ENCODE measurements around the gene PPDPF. TPM values are rescaled to one million over a fixed set of nuclear protein-coding genes. Genes with fewer than 3 reads are reported as not detected.

Gene PPDPF
- polyA plus RNA-seq, 1 donor, result 234 TPM

GRCh38 chr20:63551068-63551467 is 30.5 kb downstream of the PPDPF start:
- WGBS (ENCODE audit: insufficient coverage, low lambda C conversion rate), result no CpG with 5 or more reads among the region's 9 CpGs

GRCh38 chr20:63552481-63553249 is 32.1 kb downstream of the PPDPF start:
- H3K4me1 ChIP-seq (ENCODE audit: control insufficient read depth, insufficient read depth, low read length), result peaks cover 4% of the 10 kb centered on the region
- WGBS (ENCODE audit: insufficient coverage, low lambda C conversion rate), result no CpG with 5 or more reads among the region's 15 CpGs
- no peak overlapping the region for H3K4me3 ChIP-seq (ENCODE audit: low read length)
- H3K27me3 ChIP-seq (ENCODE audit: control insufficient read depth, insufficient read depth, low read length), result peaks cover 50% of the 10 kb centered on the region
- H3K27ac ChIP-seq (ENCODE audit: low read length), result no peak overlapping the region
- H3K36me3 ChIP-seq (ENCODE audit: control insufficient read depth, insufficient read depth, low read length), result no peaks in the 10 kb centered on the region
- peaks cover 15% of the 10 kb centered on the region for H3K9me3 ChIP-seq (ENCODE audit: control insufficient read depth, low read depth, low read length)
- DNase-seq, result no peak

More at GRCh38 chr20:63551068-63551467, 30.5 kb downstream of the PPDPF start:
- H3K27me3 ChIP-seq (ENCODE audit: control insufficient read depth, insufficient read depth, low read length), result peaks cover 65% of the 10 kb centered on the region
- DNase-seq, result no peak
- peaks cover 14% of the 10 kb centered on the region for H3K9me3 ChIP-seq (ENCODE audit: control insufficient read depth, low read depth, low read length)
- no peaks in the 10 kb centered on the region for H3K36me3 ChIP-seq (ENCODE audit: control insufficient read depth, insufficient read depth, low read length)
- peaks cover 4% of the 10 kb centered on the region for H3K4me1 ChIP-seq (ENCODE audit: control insufficient read depth, insufficient read depth, low read length)
- no peak overlapping the region for H3K27ac ChIP-seq (ENCODE audit: low read length)
- H3K4me3 ChIP-seq (ENCODE audit: low read length), result no peak overlapping the region

GRCh38 chr20:63553251-63553932 is 32.8 kb downstream of the PPDPF start:
- H3K4me3 ChIP-seq (ENCODE audit: low read length), result peak overlapping the region; percentile 46
- H3K36me3 ChIP-seq (ENCODE audit: control insufficient read depth, insufficient read depth, low read length), result no peaks in the 10 kb centered on the region
- H3K27me3 ChIP-seq (ENCODE audit: control insufficient read depth, insufficient read depth, low read length), result peaks cover 42% of the 10 kb centered on the region
- peak; percentile 43 to 58 for DNase-seq
- peaks cover 13% of the 10 kb centered on the region for H3K9me3 ChIP-seq (ENCODE audit: control insufficient read depth, low read depth, low read length)
- no CpG with 5 or more reads among the region's 37 CpGs for WGBS (ENCODE audit: insufficient coverage, low lambda C conversion rate)
- H3K27ac ChIP-seq (ENCODE audit: low read length), result no peak overlapping the region
- peaks cover 4% of the 10 kb centered on the region for H3K4me1 ChIP-seq (ENCODE audit: control insufficient read depth, insufficient read depth, low read length)

- Histone ChIP-seq H3K27me3 (ENCODE audit: control insufficient read depth, insufficient read depth, low read length) (peaks cover 37% of the 10 kb centered on the region), H3K4me3 (ENCODE audit: low read length) (peak within 1 kb of the TSS; percentile 46), H3K27ac (ENCODE audit: low read length) (no peak within 1 kb of the TSS), H3K36me3 (ENCODE audit: control insufficient read depth, insufficient read depth, low read length) (no peaks in the 10 kb centered on the region), H3K4me1 (ENCODE audit: control insufficient read depth, insufficient read depth, low read length) (peaks cover 4% of the 10 kb centered on the region), H3K9me3 (ENCODE audit: control insufficient read depth, low read depth, low read length) (peaks cover 13% of the 10 kb centered on the region)
- WGBS (ENCODE audit: insufficient coverage, low lambda C conversion rate), result no CpG with 5 or more reads among the region's 34 CpGs
- DNase-seq, result no peak
These were observed 33.3 kb downstream of the PPDPF start, which contains the start of gene FNDC11 for GRCh38 chr20:63553933-63554290. Gene FNDC11, plus strand, starts transcription at chr20:63554159. Its CDS starts 1,505 bp downstream, at chr20:63555664.

GRCh38 chr20:63554361-63555278 is 34.1 kb downstream of the PPDPF start:
- Histone ChIP-seq H3K27ac (ENCODE audit: low read length) (no peak overlapping the region), H3K9me3 (ENCODE audit: control insufficient read depth, low read depth, low read length) (peaks cover 13% of the 10 kb centered on the region), H3K36me3 (ENCODE audit: control insufficient read depth, insufficient read depth, low read length) (no peaks in the 10 kb centered on the region), H3K4me1 (ENCODE audit: control insufficient read depth, insufficient read depth, low read length) (peaks cover 4% of the 10 kb centered on the region), H3K27me3 (ENCODE audit: control insufficient read depth, insufficient read depth, low read length) (peaks cover 32% of the 10 kb centered on the region), H3K4me3 (ENCODE audit: low read length) (peak overlapping the region; percentile 46)
- WGBS (ENCODE audit: insufficient coverage, low lambda C conversion rate), result no CpG with 5 or more reads among the region's 38 CpGs
- no peak for DNase-seq

- H3K9me3 ChIP-seq (ENCODE audit: control insufficient read depth, low read depth, low read length), result peaks cover 13% of the 10 kb centered on the region
- H3K27me3 ChIP-seq (ENCODE audit: control insufficient read depth, insufficient read depth, low read length), result peaks cover 23% of the 10 kb centered on the region
- no CpG with 5 or more reads among the region's 45 CpGs for WGBS (ENCODE audit: insufficient coverage, low lambda C conversion rate)
- peaks cover 10% of the 10 kb centered on the region for H3K36me3 ChIP-seq (ENCODE audit: control insufficient read depth, insufficient read depth, low read length)
- DNase-seq, result no peak
- no peak overlapping the region for H3K4me3 ChIP-seq (ENCODE audit: low read length)
- no peak overlapping the region for H3K27ac ChIP-seq (ENCODE audit: low read length)
- peaks cover 4% of the 10 kb centered on the region for H3K4me1 ChIP-seq (ENCODE audit: control insufficient read depth, insufficient read depth, low read length)
These were observed 35.3 kb downstream of the PPDPF start for GRCh38 chr20:63555661-63556381.

- Histone ChIP-seq H3K9me3 (ENCODE audit: control insufficient read depth, low read depth, low read length) (peaks cover 13% of the 10 kb centered on the region), H3K4me3 (ENCODE audit: low read length) (no peak overlapping the region)
These were observed 36.4 kb downstream of the PPDPF start for GRCh38 chr20:63556873-63557478.

GRCh38 chr20:63557481-63557891 is 36.9 kb downstream of the PPDPF start:
- H3K27me3 ChIP-seq (ENCODE audit: control insufficient read depth, insufficient read depth, low read length), result peaks cover 16% of the 10 kb centered on the region
- peaks cover 23% of the 10 kb centered on the region for H3K36me3 ChIP-seq (ENCODE audit: control insufficient read depth, insufficient read depth, low read length)
- H3K27ac ChIP-seq (ENCODE audit: low read length), result no peak overlapping the region
- H3K9me3 ChIP-seq (ENCODE audit: control insufficient read depth, low read depth, low read length), result peaks cover 13% of the 10 kb centered on the region
- no peak overlapping the region for H3K4me3 ChIP-seq (ENCODE audit: low read length)
- H3K4me1 ChIP-seq (ENCODE audit: control insufficient read depth, insufficient read depth, low read length), result peaks cover 4% of the 10 kb centered on the region
- WGBS (ENCODE audit: insufficient coverage, low lambda C conversion rate), result no CpG with 5 or more reads among the region's 19 CpGs
- DNase-seq, result no peak

More at GRCh38 chr20:63556873-63557478, 36.4 kb downstream of the PPDPF start:
- WGBS (ENCODE audit: insufficient coverage, low lambda C conversion rate), result no CpG with 5 or more reads among the region's 23 CpGs
- DNase-seq, result no peak
- Histone ChIP-seq H3K36me3 (ENCODE audit: control insufficient read depth, insufficient read depth, low read length) (peaks cover 20% of the 10 kb centered on the region), H3K27me3 (ENCODE audit: control insufficient read depth, insufficient read depth, low read length) (peaks cover 21% of the 10 kb centered on the region), H3K27ac (ENCODE audit: low read length) (no peak overlapping the region), H3K4me1 (ENCODE audit: control insufficient read depth, insufficient read depth, low read length) (peaks cover 4% of the 10 kb centered on the region)

- Histone ChIP-seq H3K27me3 (ENCODE audit: control insufficient read depth, insufficient read depth, low read length) (peaks cover 9% of the 10 kb centered on the region), H3K4me3 (ENCODE audit: low read length) (no peak overlapping the region), H3K27ac (ENCODE audit: low read length) (no peak overlapping the region), H3K36me3 (ENCODE audit: control insufficient read depth, insufficient read depth, low read length) (peaks cover 34% of the 10 kb centered on the region), H3K4me1 (ENCODE audit: control insufficient read depth, insufficient read depth, low read length) (peaks cover 4% of the 10 kb centered on the region), H3K9me3 (ENCODE audit: control insufficient read depth, low read depth, low read length) (peaks cover 8% of the 10 kb centered on the region)
- DNase-seq, result peak in 1 of 2 donors; percentile 37
- no CpG with 5 or more reads among the region's 14 CpGs for WGBS (ENCODE audit: insufficient coverage, low lambda C conversion rate)
These were observed 38.4 kb downstream of the PPDPF start for GRCh38 chr20:63558804-63559484.

Measured in large intestine (tissue), 3 donors.